Posterior vena cava (tissue), 2 donors: ENCODE measurements around the gene ZNF710. TPM values are rescaled to one million over a fixed set of nuclear protein-coding genes. Genes with fewer than 3 reads are reported as not detected.

ENCODE experiments used
- DNase-seq: peaks from one replicate; pipeline ENCODE4 v3.0.0-alpha.2; 2020; ENCODE audit warnings: low spot score
- intact Hi-C, 2 donors: fragments of 100-400 bp; cut with DNase I; formaldehyde crosslinking; loops; one replicate each; pipeline versions ENCODE4 v1.14.1 to v1.14.2; 2022 to 2023
- total RNA-seq, 2 donors: library from RNA; stranded (reverse); fragmentation: NEBNext Ultra II Directional; extraction: Animal tissue kit (Norgen Biotek cat#: 25700); gene quantifications; one replicate each; pipeline ENCODE4 v1.2.1, GENCODE V29; 2021
- donor health status: DM: yes; HTN: yes; CAD: no.
- donor health status: DM: yes; HTN: yes; CAD: no.

Gene ZNF710
- total RNA-seq, 2 donors from 2014 or later: 11.6 to 13.3 TPM

- intact Hi-C loops: no loop called here
- no peak for DNase-seq
These were observed 16.0 kb upstream of the ZNF710 start for GRCh38 chr15:89985111-89985510.

- intact Hi-C loops: no loop called here
- no peak for DNase-seq
These were observed 9.8 kb upstream of the ZNF710 start for GRCh38 chr15:89991312-89991711.

- intact Hi-C loops: no loop called here
- DNase-seq: no peak
These were observed 7.8 kb upstream of the ZNF710 start for GRCh38 chr15:89993349-89993748.

- DNase-seq: no peak
- intact Hi-C loops: no loop called here
These were observed 4.0 kb upstream of the ZNF710 start for GRCh38 chr15:89997079-89997478.

DNA sequence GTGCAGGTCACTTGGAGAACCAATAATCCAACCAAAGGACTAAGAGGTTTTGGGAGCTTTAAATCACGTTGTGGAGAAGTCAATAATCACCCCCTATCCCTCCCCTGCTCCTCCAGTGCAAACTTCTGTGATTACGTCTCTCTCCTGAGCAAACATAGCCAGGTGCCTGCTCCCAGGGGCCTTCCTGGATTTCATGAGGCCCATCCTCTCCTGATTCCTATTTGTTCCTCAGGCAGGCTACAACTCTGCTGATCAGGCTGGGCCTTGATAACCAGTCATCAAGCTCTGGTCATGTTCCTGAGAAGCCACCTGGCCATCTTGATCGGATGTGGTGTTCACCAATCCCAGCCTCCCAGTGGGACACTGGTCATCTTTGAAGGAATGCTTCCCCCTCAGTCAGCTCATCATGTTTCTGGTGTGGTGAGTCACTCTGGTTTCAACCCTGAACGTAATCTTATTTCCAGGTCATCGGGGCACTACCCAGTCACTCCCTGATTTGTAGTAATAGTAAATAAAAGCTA is 2.9 kb upstream of the ZNF710 start:
- intact Hi-C loops: no loop called here
- no peak for DNase-seq

- intact Hi-C loops: no loop called here
- no peak for DNase-seq
These were observed 2.0 kb upstream of the ZNF710 start for GRCh38 chr15:89998923-89999675.

- DNase-seq: no peak
- intact Hi-C loops: loop anchor here (5.0 to 10.0 kb wide), 3 partner anchors 65 to 225 kb away; no protein-coding TSS in a partner anchor
These were observed 1.4 kb upstream of the ZNF710 start for GRCh38 chr15:89999676-90000185.

GRCh38 chr15:90000186-90001001 is 730 bp upstream of the ZNF710 start:
- DNase-seq: peak; percentile 84
- intact Hi-C loops: loop anchor here (5.0 to 10.0 kb wide), 3 partner anchors 64 to 224 kb away; no protein-coding TSS in a partner anchor

GRCh38 chr15:90001683-90002427 is 731 bp downstream of the ZNF710 start:
- DNase-seq: peak; percentile 89
- intact Hi-C loops: loop anchor here (5.0 to 10.0 kb wide), 3 partner anchors 63 to 223 kb away; no protein-coding TSS in a partner anchor

DNA sequence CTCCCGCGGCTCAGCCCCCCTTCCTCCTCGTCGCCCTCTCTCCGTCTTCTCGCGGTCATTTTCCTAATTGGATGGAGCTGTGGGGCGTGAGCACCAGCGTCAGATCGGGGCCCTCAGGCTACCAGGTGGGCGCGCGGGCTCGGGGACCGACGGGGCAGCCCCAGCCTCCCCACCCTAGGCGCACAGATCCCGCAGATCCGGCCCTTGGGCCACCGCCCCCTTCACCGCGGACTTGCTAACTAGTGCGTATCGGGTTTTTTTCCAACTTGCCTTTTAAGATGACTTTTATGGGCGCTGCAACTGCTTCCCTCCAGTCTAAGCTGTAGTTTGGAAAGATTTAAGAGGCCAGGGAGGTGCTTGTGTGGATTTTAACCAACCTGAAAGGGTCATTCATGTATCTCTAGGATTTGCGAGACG is 1.3 kb downstream of the ZNF710 start:
- intact Hi-C loops: loop anchor here (5.0 to 10.0 kb wide), 3 partner anchors 62 to 222 kb away; no protein-coding TSS in a partner anchor
- no peak for DNase-seq

DNA sequence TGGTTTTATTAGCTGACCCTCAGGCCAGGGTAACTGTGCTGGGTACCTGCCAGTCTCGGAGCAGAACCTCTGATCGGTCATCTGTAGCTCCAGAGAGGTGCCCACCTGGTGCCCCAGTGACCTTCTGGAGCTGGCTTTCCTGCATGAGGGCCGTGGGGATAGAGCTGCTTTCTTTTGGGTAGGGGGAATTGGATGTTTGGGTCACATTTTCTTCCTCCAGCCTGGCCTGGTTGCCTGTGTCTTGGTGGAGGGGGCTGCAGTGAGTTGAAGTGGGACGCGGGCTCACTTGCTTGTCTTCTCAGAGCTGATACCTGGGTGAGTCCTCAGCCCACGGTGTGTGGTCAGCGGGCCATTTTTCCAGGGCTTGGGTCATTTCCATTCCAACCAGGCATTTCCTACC is 2.6 kb downstream of the ZNF710 start:
- DNase-seq: no peak
- intact Hi-C loops: loop anchor here (5.0 to 10.0 kb wide), 3 partner anchors 61 to 221 kb away; no protein-coding TSS in a partner anchor

GRCh38 chr15:90004252-90004651 is 3.1 kb downstream of the ZNF710 start:
- intact Hi-C loops: loop anchor here (5.0 to 10.0 kb wide), 3 partner anchors 61 to 221 kb away; no protein-coding TSS in a partner anchor
- DNase-seq: no peak

DNA sequence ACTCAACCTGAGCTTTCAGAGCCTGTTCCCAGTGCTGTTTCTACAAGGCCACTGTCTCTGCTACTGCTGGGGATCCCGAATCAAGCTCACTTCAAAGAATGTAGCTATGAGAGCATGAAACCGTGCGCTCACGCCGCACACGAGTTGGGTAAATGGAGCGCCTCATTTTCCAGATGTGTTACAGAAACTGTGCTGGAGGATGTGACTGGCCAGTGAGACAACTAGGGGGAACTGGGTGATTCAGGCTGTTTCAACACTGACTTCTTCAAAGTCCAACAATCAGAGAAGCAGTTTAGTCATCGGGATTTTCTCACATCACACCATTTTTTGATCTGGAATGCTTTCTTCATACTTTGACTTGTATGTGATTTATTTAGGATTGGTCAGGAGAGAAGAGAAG is 3.5 kb downstream of the ZNF710 start:
- DNase-seq: peak; percentile 84
- intact Hi-C loops: loop anchor here (5.0 to 10.0 kb wide), 3 partner anchors 60 to 220 kb away; no protein-coding TSS in a partner anchor

GRCh38 chr15:90006217-90007075 is 5.3 kb downstream of the ZNF710 start:
- intact Hi-C loops: loop anchor here (10.0 kb wide), 2 partner anchors 58 to 218 kb away; no protein-coding TSS in a partner anchor

DNA sequence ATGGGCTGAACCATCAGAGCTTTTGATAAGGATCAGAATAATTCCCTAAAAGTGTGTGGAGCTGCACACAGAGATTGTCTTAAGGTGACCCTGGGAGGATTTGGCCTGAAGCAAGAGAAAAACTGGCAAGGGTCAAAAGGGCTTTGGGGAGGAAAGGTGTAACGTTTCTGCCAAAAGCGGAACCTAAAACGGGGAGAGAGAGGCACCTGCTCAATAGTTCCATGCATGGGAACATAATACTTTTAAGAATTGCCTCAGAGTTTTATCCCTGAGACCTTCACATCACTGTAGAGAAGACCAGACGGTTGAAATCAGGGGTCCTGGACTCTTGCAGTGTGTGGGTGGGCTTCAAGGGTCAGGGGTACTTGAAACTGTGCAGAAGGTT is 5.9 kb downstream of the ZNF710 start:
- intact Hi-C loops: loop anchor here (10.0 kb wide), 2 partner anchors 58 to 218 kb away; no protein-coding TSS in a partner anchor
- DNase-seq: no peak

More at GRCh38 chr15:90006217-90007075, 5.3 kb downstream of the ZNF710 start:
- no peak for DNase-seq

DNA sequence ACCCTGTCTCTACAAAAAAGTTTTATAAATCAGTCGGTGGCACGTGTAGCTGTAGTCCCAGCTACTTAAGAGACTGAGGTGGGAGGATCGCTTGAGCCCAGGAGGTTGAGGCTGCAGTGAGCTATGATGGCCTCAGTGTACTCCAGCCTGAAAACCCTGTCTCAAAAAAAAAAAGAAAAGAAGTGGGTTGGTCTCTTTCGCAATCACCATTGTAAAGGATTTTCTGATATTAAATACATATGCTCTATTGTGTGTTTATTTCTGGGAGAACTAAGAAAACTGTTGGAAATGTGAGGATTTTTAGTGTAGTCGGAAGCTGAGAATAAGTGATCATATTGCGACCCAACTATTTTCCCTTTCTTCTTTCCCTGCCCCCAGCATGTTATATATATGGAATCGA is 7.5 kb downstream of the ZNF710 start:
- no peak for DNase-seq

GRCh38 chr15:90009301-90010022 is 8.3 kb downstream of the ZNF710 start:
- DNase-seq: no peak

More for the DNA sequence above, 7.5 kb downstream of the ZNF710 start:
- intact Hi-C loops: loop anchor here (10.0 kb wide), 2 partner anchors 56 to 216 kb away; no protein-coding TSS in a partner anchor

More at GRCh38 chr15:90009301-90010022, 8.3 kb downstream of the ZNF710 start:
- intact Hi-C loops: loop anchor here (10.0 kb wide), 2 partner anchors 55 to 215 kb away; no protein-coding TSS in a partner anchor
